HG03066 (cell line): ENCODE measurements around the gene PRCC.
A peak's percentile ranks its signal among the peaks of the same experiment; 100 is the strongest.
"Not testable (repeated sequence)": the region's sequence is repeated elsewhere in the genome, so short reads cannot be mapped to it uniquely, and the experiment has no call there.

Experiments used
- ATAC-seq: cut with Tn5 transposase; IDR thresholded peaks from one replicate; pipeline ENCODE4 v1.9.1; 2021; ENCODE audit warnings: low read depth; ENCODE audit not compliant: unreplicated experiment

Gene PRCC

GRCh38 chr1:156757572-156758253 is 9.6 kb upstream of the PRCC start:
- not testable (repeated sequence) for ATAC-seq

GRCh38 chr1:156760092-156760795 is 7.1 kb upstream of the PRCC start:
- no peak for ATAC-seq

- ATAC-seq = no peak
These were observed 6.6 kb upstream of the PRCC start for GRCh38 chr1:156760796-156761104.

GRCh38 chr1:156765136-156765535 is 2.2 kb upstream of the PRCC start:
- not testable (repeated sequence) for ATAC-seq

GRCh38 chr1:156765666-156766065 is 1.7 kb upstream of the PRCC start:
- ATAC-seq = no peak

- ATAC-seq = peak; percentile 15
These were observed 836 bp upstream of the PRCC start for GRCh38 chr1:156766298-156767100.

- peak; percentile 2 for ATAC-seq
These were observed 707 bp downstream of the PRCC start for GRCh38 chr1:156767879-156768604.

GRCh38 chr1:156768610-156769295 is 1.4 kb downstream of the PRCC start:
- ATAC-seq = no peak

- no peak for ATAC-seq
These were observed 4.9 kb downstream of the PRCC start for GRCh38 chr1:156772222-156772621.

GRCh38 chr1:156772728-156773497 is 5.6 kb downstream of the PRCC start:
- ATAC-seq = no peak

GRCh38 chr1:156773607-156774006 is 6.3 kb downstream of the PRCC start:
- no peak for ATAC-seq

- no peak for ATAC-seq
These were observed 8.5 kb downstream of the PRCC start for GRCh38 chr1:156775799-156776198.

GRCh38 chr1:156776942-156777341 is 9.6 kb downstream of the PRCC start:
- no peak for ATAC-seq

GRCh38 chr1:156777573-156777972 is 10.2 kb downstream of the PRCC start:
- no peak for ATAC-seq

GRCh38 chr1:156781585-156782186 is 14.4 kb downstream of the PRCC start:
- ATAC-seq = no peak

- ATAC-seq = no peak
These were observed 18.1 kb downstream of the PRCC start for GRCh38 chr1:156785458-156785857.

GRCh38 chr1:156786640-156787039 is 19.3 kb downstream of the PRCC start:
- no peak for ATAC-seq

- ATAC-seq = no peak
These were observed 20.8 kb downstream of the PRCC start for GRCh38 chr1:156788136-156788535.

- no peak for ATAC-seq
These were observed 22.4 kb downstream of the PRCC start for GRCh38 chr1:156789621-156790318.
